H1 (cell line): ENCODE measurements around the gene ABCC11. TPM values are rescaled to one million over a fixed set of nuclear protein-coding genes. Genes with fewer than 3 reads are reported as not detected.

Experiments
- CHD7 ChIP-seq: fragments of 300-600 bp; sonication (generic); IDR thresholded peaks from 2 replicates; pipeline ENCODE4 v1.7.1; 2012; ENCODE audit warnings: low read length, moderate library complexity, mild to moderate bottlenecking, inconsistent platforms; ENCODE audit not compliant: insufficient replicate concordance
- polyA plus RNA-seq, 7 experiments: library from polyadenylated mRNA; depleted of rRNA in 3 of 7; stranded (reverse) in 5 of 7; unstranded in 2 of 7; fragments of >200 nt in 5 of 7; fragments of 200-250 nt in 2 of 7; gene quantifications; 1 replicate in 5 of 7; 2 replicates in 1 of 7; 4 replicates in 1 of 7; pipeline versions ENCODE4 v1.2.1 to v1.2.3, GENCODE V29; 2011 to 2013; ENCODE audit warnings: missing spikeins in 2 of 7, mixed read lengths in 2 of 7
- total RNA-seq: library from RNA; stranded (reverse); fragmentation: NEBNext Ultra II Directional; extraction: Animal tissue kit (Norgen Biotek cat#: 25700); gene quantifications from 2 replicates; pipeline ENCODE4 v1.2.1, GENCODE V29; 2021

ABCC11 gene
- total and polyA plus RNA-seq, 2 of the 8 experiments (the other 6 are each of a cell fraction or from before 2014, with no cell fraction given): 0.06 TPM; not detected in 1

- no peak for TF ChIP-seq CHD7
Measured at GRCh38 chr16:48187779-48188178, 59.6 kb downstream of the ABCC11 start (continued).
